NOMO-1 treated with DMSO at 0.1 percent for 48 hours (cell line): ENCODE measurements around the gene MRGPRX3.

ENCODE experiments used
- DNase-seq: peaks from one replicate; lab custom pipeline; 2025; ENCODE audit not compliant: unreplicated experiment; lab: John Stamatoyannopoulos, UW

MRGPRX3 gene

GRCh38 chr11:18151581-18151980 is 19.2 kb downstream of the MRGPRX3 start:
- no peak for DNase-seq

DNA sequence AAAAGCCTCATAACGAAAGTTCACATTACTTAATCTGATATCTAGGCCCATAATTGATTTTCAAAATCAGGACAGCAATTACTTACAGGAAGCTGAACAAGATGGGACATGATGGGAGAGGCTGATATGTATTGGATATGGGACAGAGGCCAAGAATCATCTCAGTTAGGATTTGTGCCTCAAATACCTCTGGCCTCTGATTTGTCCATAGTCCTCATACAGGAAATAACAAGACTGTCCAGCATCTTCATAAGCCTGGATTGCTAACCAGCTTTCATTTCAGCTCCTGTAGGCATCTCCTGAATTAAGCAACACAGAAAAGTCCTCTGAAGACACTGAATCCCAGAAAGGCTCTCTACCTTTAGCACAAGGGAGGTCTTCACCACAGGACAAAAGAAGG is 36.0 kb downstream of the MRGPRX3 start:
- DNase-seq = no peak

DNA sequence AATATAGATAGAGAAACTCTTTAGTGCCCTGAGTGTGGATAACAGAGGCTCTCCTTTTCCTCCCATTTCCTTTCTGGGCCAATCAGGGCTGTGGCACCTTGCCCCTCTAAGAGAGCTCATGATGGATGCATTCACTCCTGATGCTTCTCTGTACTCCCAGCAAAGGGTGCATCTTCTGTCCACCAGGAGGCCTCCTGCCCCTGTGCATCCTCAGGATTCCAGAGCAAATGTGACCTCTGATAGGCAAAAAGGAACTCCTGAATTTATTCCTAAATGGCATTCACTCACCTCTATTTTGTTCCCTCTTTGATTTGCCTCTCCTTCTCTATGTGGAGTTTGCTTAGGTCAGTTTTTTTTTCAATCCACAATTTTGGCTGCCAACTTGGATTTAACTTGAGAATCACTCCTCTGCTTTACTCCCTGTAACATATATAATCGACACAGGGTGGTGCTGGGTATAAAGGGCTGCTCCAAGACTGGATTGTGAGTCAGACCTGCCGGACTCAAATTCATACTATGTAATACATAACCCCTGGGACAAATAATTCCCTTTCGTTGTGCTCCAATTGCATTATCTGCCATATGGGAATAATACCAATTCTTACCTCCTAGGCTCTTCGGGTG is 39.1 kb downstream of the MRGPRX3 start:
- no peak for DNase-seq

GRCh38 chr11:18172666-18173065 is 40.3 kb downstream of the MRGPRX3 start, which contains the start of gene MRGPRX4:
Gene MRGPRX4 (plus strand): TSS chr11:18172837. CDS start chr11:18173257, 420 bp downstream.
- no peak for DNase-seq

GRCh38 chr11:18173225-18173866 is 41.0 kb downstream of the MRGPRX3 start:
- DNase-seq = no peak
